Keratinocyte (primary cell): ENCODE data around the gene ZMYND8. TPM values are rescaled to one million over a fixed set of nuclear protein-coding genes. Genes with fewer than 3 reads are reported as not detected.

ENCODE experiments used
- DNase-seq: peaks from one replicate; pipeline ENCODE4 v3.0.0-alpha.2; 2011; ENCODE audit warnings: low read depth, missing footprints, low spot score
- FAIRE-seq: peaks from 2 replicates; lab custom pipeline; 2011; peaks lifted over from hg19 to GRCh38; lab: Jason Lieb, UNC
- H2AFZ ChIP-seq: 2 replicates; pipeline ENCODE4 v1.6.0; 2012; ENCODE audit warnings: low read length, control low read depth, inconsistent platforms; ENCODE audit not compliant: control insufficient read depth
- H3K27ac ChIP-seq: 2 replicates; pipeline ENCODE4 v1.5.1; 2011; ENCODE audit warnings: low read length; ENCODE audit not compliant: control insufficient read depth, insufficient read depth
- H3K27me3 ChIP-seq: 3 replicates; pipeline ENCODE4 v1.6.0; 2011; ENCODE audit warnings: low read length; ENCODE audit not compliant: control insufficient read depth, insufficient read depth; ENCODE audit errors: extremely low read depth
- H3K36me3 ChIP-seq, 2 experiments: 2 replicates in 1 of 2; 3 replicates in 1 of 2; pipeline ENCODE4 v1.5.1; 2011; ENCODE audit warnings: low read length in 2 of 2, mild to moderate bottlenecking in 1 of 2; ENCODE audit not compliant: control insufficient read depth in 2 of 2, insufficient read depth in 2 of 2; ENCODE audit errors: extremely low read depth in 1 of 2
- H3K4me1 ChIP-seq: 3 replicates; pipeline ENCODE4 v1.5.1; 2011; ENCODE audit warnings: low read length; ENCODE audit not compliant: control insufficient read depth, insufficient read depth; ENCODE audit errors: extremely low read depth
- H3K4me2 ChIP-seq: 3 replicates; pipeline ENCODE4 v1.6.0; 2011; ENCODE audit warnings: low read depth, low read length; ENCODE audit not compliant: control insufficient read depth, insufficient read depth; ENCODE audit errors: extremely low read depth
- H3K4me3 ChIP-seq, 3 experiments: fragments of 200-600 bp in 1 of 3; sonication (generic) in 1 of 3; 2 replicates in 2 of 3; 3 replicates in 1 of 3; pipeline ENCODE4 v1.5.1; 2011 to 2016; ENCODE audit warnings: low read length in 3 of 3, mild to moderate bottlenecking in 3 of 3, control low read depth in 2 of 3, inconsistent platforms in 1 of 3, low read depth in 1 of 3, mixed read lengths in 1 of 3, mixed run types in 1 of 3, moderate library complexity in 1 of 3; ENCODE audit not compliant: control insufficient read depth in 2 of 3, insufficient read depth in 2 of 3; ENCODE audit errors: extremely low read depth in 1 of 3
- H3K79me2 ChIP-seq: 2 replicates; pipeline ENCODE4 v1.6.0; 2012; ENCODE audit warnings: low read length; ENCODE audit not compliant: control insufficient read depth, insufficient read depth
- H3K9ac ChIP-seq: 3 replicates; pipeline ENCODE4 v1.6.0; 2011; ENCODE audit warnings: low read length; ENCODE audit not compliant: control insufficient read depth, insufficient read depth; ENCODE audit errors: extremely low read depth
- H3K9me1 ChIP-seq: 3 replicates; pipeline ENCODE4 v1.6.0; 2011; ENCODE audit warnings: low read length; ENCODE audit not compliant: control insufficient read depth, insufficient read depth; ENCODE audit errors: extremely low read depth
- H3K9me3 ChIP-seq: 2 replicates; pipeline ENCODE4 v1.5.1; 2012; ENCODE audit warnings: low read depth, low read length; ENCODE audit not compliant: control insufficient read depth
- H4K20me1 ChIP-seq: 3 replicates; pipeline ENCODE4 v1.6.0; 2011; ENCODE audit warnings: low read length; ENCODE audit not compliant: control insufficient read depth, insufficient read depth; ENCODE audit errors: extremely low read depth
- EZH2 ChIP-seq: IDR thresholded peaks from one replicate; pipeline ENCODE4 v1.6.1; 2012; ENCODE audit warnings: inconsistent platforms, mild to moderate bottlenecking, low read length, moderate library complexity
- dilution Hi-C: fragments of 300-500 bp; cut with MboI; formaldehyde crosslinking; loops from one replicate; pipeline ENCODE4 v1.7.0; 2020; ENCODE audit warnings: low sequenced_read_pairs; ENCODE audit not compliant: extremely low pct_ligation_motif_present
- polyA plus RNA-seq, 5 experiments: library from polyadenylated mRNA; depleted of rRNA in 3 of 5; stranded (reverse) in 3 of 5; stranded (forward) in 1 of 5; unstranded in 1 of 5; fragments of >200 nt; gene quantifications; 1 replicate in 1 of 5; 2 replicates in 3 of 5; 3 replicates in 1 of 5; pipeline versions ENCODE4 v1.2.1 to v1.2.3, GENCODE V29; 2011 to 2012; ENCODE audit warnings: missing spikeins in 2 of 5, low read depth in 1 of 5, low replicate concordance in 1 of 5
- TF ChIP-seq, protein P1 (sequence below), 3 experiments: IDR thresholded peaks in 1 of 3; conservative IDR thresholded peaks in 1 of 3; optimal IDR thresholded peaks in 1 of 3; 2 replicates in 2 of 3; 3 replicates in 1 of 3; pipeline versions ENCODE3 to v1.5.1; 2011; ENCODE audit warnings: low read length in 3 of 3, mild to moderate bottlenecking in 3 of 3, moderate library complexity in 2 of 3, control low read depth in 1 of 3, inconsistent platforms in 1 of 3; ENCODE audit not compliant: insufficient read depth in 2 of 3; ENCODE audit errors: extremely low read depth in 1 of 3

ZMYND8 gene
- polyA plus RNA-seq, 1 donor (not counting 4 experiments of a cell fraction or from before 2014, with no cell fraction given), result 39.8 TPM

DNA sequence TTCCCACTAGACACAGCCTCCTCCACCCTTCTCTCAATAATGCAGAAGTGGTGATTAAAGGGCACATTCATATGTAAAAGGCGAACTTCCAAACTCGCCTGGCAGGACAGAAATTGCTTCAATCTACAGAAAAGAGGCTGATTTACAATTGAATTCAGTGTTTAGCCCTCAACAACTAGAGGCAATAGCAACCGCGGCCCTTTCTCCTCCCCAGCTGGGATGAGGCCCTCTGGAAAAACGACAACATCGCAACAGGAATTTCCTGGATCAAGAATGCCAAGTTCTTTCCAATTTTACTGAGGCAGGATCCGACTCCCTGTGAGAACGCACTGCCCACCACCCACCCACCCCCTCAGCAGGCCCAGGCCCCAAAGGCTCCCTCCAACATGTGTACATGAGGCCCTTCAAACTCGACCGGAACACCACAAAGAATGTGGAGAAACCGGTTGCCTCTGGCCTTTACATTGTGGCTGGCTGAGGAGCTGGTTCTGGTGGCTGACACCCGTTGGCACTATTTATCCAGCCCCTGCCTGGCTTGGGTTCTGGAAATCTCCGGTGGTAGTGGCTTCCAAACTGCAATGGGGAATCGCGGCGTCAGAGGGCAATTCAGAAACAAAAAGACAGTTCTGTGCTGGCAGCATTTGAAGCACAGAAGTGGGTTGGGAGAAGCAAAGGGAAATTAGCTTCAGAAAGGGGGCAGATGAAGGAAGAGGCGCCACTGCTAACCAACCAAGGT is 36.8 kb downstream of the ZMYND8 start:
- FAIRE-seq (peak; percentile 52), DNase-seq (no peak)
- H3K9ac ChIP-seq, result peak overlapping the region; percentile 96
- H3K27me3 ChIP-seq, result no peaks in the 10 kb centered on the region
- H3K4me1 ChIP-seq, result peaks cover 76% of the 10 kb centered on the region
- peak overlapping the region; percentile 25 to 73 (median 72) for H3K4me3 ChIP-seq
- H4K20me1 ChIP-seq, result no peaks in the 10 kb centered on the region
- H3K9me3 ChIP-seq, result no peaks in the 10 kb centered on the region
- H3K36me3 ChIP-seq, result peaks cover 6 to 14% of the 10 kb centered on the region in 2 experiments
- peaks cover 64% of the 10 kb centered on the region for H3K79me2 ChIP-seq
- dilution Hi-C loops, result no loop called here
- no peak overlapping the region for H2AFZ ChIP-seq
- H3K4me2 ChIP-seq, result peak overlapping the region; percentile 93
- no peak for TF ChIP-seq EZH2
- TF ChIP-seq, protein P1, sequence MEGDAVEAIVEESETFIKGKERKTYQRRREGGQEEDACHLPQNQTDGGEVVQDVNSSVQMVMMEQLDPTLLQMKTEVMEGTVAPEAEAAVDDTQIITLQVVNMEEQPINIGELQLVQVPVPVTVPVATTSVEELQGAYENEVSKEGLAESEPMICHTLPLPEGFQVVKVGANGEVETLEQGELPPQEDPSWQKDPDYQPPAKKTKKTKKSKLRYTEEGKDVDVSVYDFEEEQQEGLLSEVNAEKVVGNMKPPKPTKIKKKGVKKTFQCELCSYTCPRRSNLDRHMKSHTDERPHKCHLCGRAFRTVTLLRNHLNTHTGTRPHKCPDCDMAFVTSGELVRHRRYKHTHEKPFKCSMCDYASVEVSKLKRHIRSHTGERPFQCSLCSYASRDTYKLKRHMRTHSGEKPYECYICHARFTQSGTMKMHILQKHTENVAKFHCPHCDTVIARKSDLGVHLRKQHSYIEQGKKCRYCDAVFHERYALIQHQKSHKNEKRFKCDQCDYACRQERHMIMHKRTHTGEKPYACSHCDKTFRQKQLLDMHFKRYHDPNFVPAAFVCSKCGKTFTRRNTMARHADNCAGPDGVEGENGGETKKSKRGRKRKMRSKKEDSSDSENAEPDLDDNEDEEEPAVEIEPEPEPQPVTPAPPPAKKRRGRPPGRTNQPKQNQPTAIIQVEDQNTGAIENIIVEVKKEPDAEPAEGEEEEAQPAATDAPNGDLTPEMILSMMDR (optimal IDR thresholded peaks at IDR 0.05 in 1 of 3, IDR thresholded peaks at IDR 0.05 in 1 of 3, conservative IDR thresholded peaks at IDR 0.05 in 1 of 3; ENCODE audit: extremely low read depth in 1 of 3, insufficient read depth in 2 of 3, low read length in 3 of 3), result no peak
- peak overlapping the region; percentile 91 for H3K27ac ChIP-seq
- no peaks in the 10 kb centered on the region for H3K9me1 ChIP-seq

DNA sequence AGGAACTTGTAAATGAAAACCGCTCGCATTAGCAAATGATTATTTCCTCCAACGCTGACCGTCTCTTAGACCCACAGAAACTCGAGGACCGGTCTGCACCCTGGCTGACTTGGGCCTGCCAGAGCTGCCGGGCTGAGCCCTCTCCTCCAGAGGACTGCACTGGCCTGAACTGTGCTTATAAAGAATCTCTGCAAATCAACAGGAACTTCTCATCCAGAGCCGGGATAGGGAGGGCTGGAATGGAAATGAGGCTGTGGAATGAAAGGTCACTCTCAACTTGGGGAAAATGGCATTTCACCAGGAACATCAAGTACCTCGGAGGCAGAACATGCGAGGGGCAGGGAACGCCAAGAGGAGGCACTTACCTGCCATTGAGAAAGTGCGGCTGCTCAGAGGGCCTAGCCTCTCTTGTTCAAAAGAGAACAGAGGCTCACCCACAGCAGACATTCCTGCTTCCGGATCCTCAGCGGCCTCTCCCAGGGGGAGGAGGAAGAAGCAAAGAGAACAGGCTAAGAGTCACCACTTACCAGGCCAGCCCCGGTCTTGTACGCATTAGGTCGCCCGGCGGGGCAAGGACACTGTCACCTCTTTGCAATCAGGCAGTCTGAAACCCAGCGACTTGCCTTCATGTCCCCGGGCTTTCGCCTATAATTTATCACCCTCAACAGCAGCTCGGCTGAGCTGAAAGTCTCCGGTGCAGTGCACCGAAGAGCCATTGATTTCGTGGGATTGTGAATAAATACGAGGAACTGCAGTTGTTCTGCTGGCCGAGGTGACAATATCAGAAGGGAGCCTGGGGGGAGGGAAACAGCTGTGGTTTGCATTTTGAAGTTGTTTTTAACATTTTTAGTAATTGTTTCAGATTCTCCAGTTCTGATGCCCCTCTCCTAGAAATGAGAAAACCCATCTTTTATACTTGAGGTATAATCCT is 37.6 kb downstream of the ZMYND8 start:
- no peaks in the 10 kb centered on the region for H3K27me3 ChIP-seq
- peak overlapping the region; percentile 91 for H3K27ac ChIP-seq
- H4K20me1 ChIP-seq, result no peaks in the 10 kb centered on the region
- no peak overlapping the region for H2AFZ ChIP-seq
- H3K4me2 ChIP-seq, result peak overlapping the region; percentile 93
- H3K36me3 ChIP-seq, result peaks cover 6 to 14% of the 10 kb centered on the region in 2 experiments
- peaks cover 77% of the 10 kb centered on the region for H3K4me1 ChIP-seq
- dilution Hi-C loops, result no loop called here
- no peak for TF ChIP-seq EZH2
- TF ChIP-seq, protein P1 (optimal IDR thresholded peaks at IDR 0.05 in 1 of 3, IDR thresholded peaks at IDR 0.05 in 1 of 3, conservative IDR thresholded peaks at IDR 0.05 in 1 of 3; ENCODE audit: extremely low read depth in 1 of 3, insufficient read depth in 2 of 3, low read length in 3 of 3), result no peak
- H3K9me3 ChIP-seq, result no peaks in the 10 kb centered on the region
- no peaks in the 10 kb centered on the region for H3K9me1 ChIP-seq
- peak overlapping the region; percentile 25 to 73 (median 72) for H3K4me3 ChIP-seq
- DNase-seq (peak; percentile 44), FAIRE-seq (no peak)
- peaks cover 65% of the 10 kb centered on the region for H3K79me2 ChIP-seq
- peak overlapping the region; percentile 96 for H3K9ac ChIP-seq
